Pulmonary artery endothelial cell (primary cell): ENCODE measurements around the gene FOXP2. TPM values are rescaled to one million over a fixed set of nuclear protein-coding genes. Genes with fewer than 3 reads are reported as not detected.

Source experiments
- DNase-seq: peaks from one replicate; pipeline ENCODE4 v3.0.0-alpha.2; 2011; ENCODE audit warnings: low read depth, low spot score
- total RNA-seq: library from RNA; depleted of rRNA; stranded (reverse); fragments of >200 nt; gene quantifications from 2 replicates; pipeline ENCODE4 v1.2.3, GENCODE V29; 2014

The FOXP2 gene
- total RNA-seq, 1 donor from 2014 or later: not detected

GRCh38 chr7:114652041-114652440 is 237.4 kb downstream of the FOXP2 start:
- DNase-seq: no peak

GRCh38 chr7:114653364-114654088 is 238.9 kb downstream of the FOXP2 start:
- no peak for DNase-seq

- no peak for DNase-seq
Observed at GRCh38 chr7:114656466-114656865, 241.9 kb downstream of the FOXP2 start.

- DNase-seq: no peak
Observed at GRCh38 chr7:114657279-114657678, 242.7 kb downstream of the FOXP2 start.

GRCh38 chr7:114658216-114658615 is 243.6 kb downstream of the FOXP2 start:
- DNase-seq: no peak

GRCh38 chr7:114659409-114660125 is 245.0 kb downstream of the FOXP2 start:
- DNase-seq: no peak

- no peak for DNase-seq
Observed at GRCh38 chr7:114660126-114660486, 245.5 kb downstream of the FOXP2 start.

- no peak for DNase-seq
Observed at GRCh38 chr7:114660753-114661152, 246.1 kb downstream of the FOXP2 start.

- no peak for DNase-seq
Observed at GRCh38 chr7:114662002-114662677, 247.5 kb downstream of the FOXP2 start.

GRCh38 chr7:114663502-114663901 is 248.9 kb downstream of the FOXP2 start:
- DNase-seq: no peak

GRCh38 chr7:114670676-114671075 is 256.1 kb downstream of the FOXP2 start:
- DNase-seq: no peak

- DNase-seq: no peak
Observed at GRCh38 chr7:114671563-114672123, 257.0 kb downstream of the FOXP2 start.

- DNase-seq: no peak
Observed at GRCh38 chr7:114678116-114678515, 263.5 kb downstream of the FOXP2 start.

- no peak for DNase-seq
Observed at GRCh38 chr7:114687238-114687637, 272.6 kb downstream of the FOXP2 start.

GRCh38 chr7:114688443-114689055 is 273.9 kb downstream of the FOXP2 start:
- no peak for DNase-seq

- DNase-seq: no peak
Observed at GRCh38 chr7:114689406-114689805, 274.8 kb downstream of the FOXP2 start.

GRCh38 chr7:114691605-114692004 is 277.0 kb downstream of the FOXP2 start:
- DNase-seq: no peak

- DNase-seq: no peak
Observed at GRCh38 chr7:114695182-114695581, 280.6 kb downstream of the FOXP2 start.

- DNase-seq: no peak
Observed at GRCh38 chr7:114700247-114700928, 285.8 kb downstream of the FOXP2 start.

- DNase-seq: no peak
Observed at GRCh38 chr7:114703677-114704076, 289.1 kb downstream of the FOXP2 start.

GRCh38 chr7:114708646-114709045 is 294.0 kb downstream of the FOXP2 start:
- DNase-seq: no peak
